ENCODE measurements around the gene HBE1. TPM values are rescaled to one million over a fixed set of nuclear protein-coding genes. Genes with fewer than 3 reads are reported as not detected.

The HBE1 gene
- polyA plus RNA-seq, 1 donor (not counting 4 experiments of a cell fraction or from before 2014, with no cell fraction given): not detected

GRCh38 chr11:5233307-5233706 is 36.4 kb downstream of the HBE1 start:
- no peak overlapping the region for H3K9ac ChIP-seq (ENCODE audit: control insufficient read depth, extremely low read depth, insufficient read depth, low read length)
- H3K79me2 ChIP-seq (ENCODE audit: control insufficient read depth, insufficient read depth, low read length): no peaks in the 10 kb centered on the region
- TF ChIP-seq CTCF (optimal IDR thresholded peaks at IDR 0.05 in 1 of 3, IDR thresholded peaks at IDR 0.05 in 1 of 3, conservative IDR thresholded peaks at IDR 0.05 in 1 of 3; ENCODE audit: extremely low read depth in 1 of 3, insufficient read depth in 2 of 3, low read length in 3 of 3): no peak
- TF ChIP-seq EZH2 (IDR thresholded peaks at IDR 0.05; ENCODE audit: low read length): no peak
- no peak overlapping the region for H3K27ac ChIP-seq (ENCODE audit: control insufficient read depth, insufficient read depth, low read length)
- no peaks in the 10 kb centered on the region for H3K9me1 ChIP-seq (ENCODE audit: control insufficient read depth, extremely low read depth, insufficient read depth, low read length)
- H3K9me3 ChIP-seq (ENCODE audit: control insufficient read depth, low read depth, low read length): no peaks in the 10 kb centered on the region
- no peak overlapping the region for H2AFZ ChIP-seq (ENCODE audit: control insufficient read depth, low read length)
- H3K4me2 ChIP-seq (ENCODE audit: control insufficient read depth, extremely low read depth, insufficient read depth, low read depth, low read length): no peak overlapping the region
- no peak for FAIRE-seq
- no peaks in the 10 kb centered on the region for H3K27me3 ChIP-seq (ENCODE audit: control insufficient read depth, extremely low read depth, insufficient read depth, low read length)
- H3K36me3 ChIP-seq (ENCODE audit: control insufficient read depth in 2 of 2, extremely low read depth in 1 of 2, insufficient read depth in 2 of 2, low read length in 2 of 2): no peaks in the 10 kb centered on the region
- no peaks in the 10 kb centered on the region for H4K20me1 ChIP-seq (ENCODE audit: control insufficient read depth, extremely low read depth, insufficient read depth, low read length)
- H3K4me3 ChIP-seq (ENCODE audit: control insufficient read depth in 2 of 3, extremely low read depth in 1 of 3, insufficient read depth in 2 of 3, low read depth in 1 of 3, low read length in 3 of 3): no peak overlapping the region
- dilution Hi-C loops (cut with MboI; ENCODE audit: extremely low pct_ligation_motif_present, low sequenced_read_pairs): no loop called here
- no peaks in the 10 kb centered on the region for H3K4me1 ChIP-seq (ENCODE audit: control insufficient read depth, extremely low read depth, insufficient read depth, low read length)
- no peak for DNase-seq (ENCODE audit: low read depth, low spot score)

- FAIRE-seq (no peak), DNase-seq (ENCODE audit: low read depth, low spot score) (no peak)
- Histone ChIP-seq H3K4me2 (ENCODE audit: control insufficient read depth, extremely low read depth, insufficient read depth, low read depth, low read length) (no peak overlapping the region), H3K27ac (ENCODE audit: control insufficient read depth, insufficient read depth, low read length) (no peak overlapping the region), H3K4me3 (ENCODE audit: control insufficient read depth in 2 of 3, extremely low read depth in 1 of 3, insufficient read depth in 2 of 3, low read depth in 1 of 3, low read length in 3 of 3) (no peak overlapping the region), H3K4me1 (ENCODE audit: control insufficient read depth, extremely low read depth, insufficient read depth, low read length) (no peaks in the 10 kb centered on the region), H3K79me2 (ENCODE audit: control insufficient read depth, insufficient read depth, low read length) (no peaks in the 10 kb centered on the region), H3K9me3 (ENCODE audit: control insufficient read depth, low read depth, low read length) (no peaks in the 10 kb centered on the region), H3K9me1 (ENCODE audit: control insufficient read depth, extremely low read depth, insufficient read depth, low read length) (no peaks in the 10 kb centered on the region), H3K9ac (ENCODE audit: control insufficient read depth, extremely low read depth, insufficient read depth, low read length) (no peak overlapping the region), H4K20me1 (ENCODE audit: control insufficient read depth, extremely low read depth, insufficient read depth, low read length) (no peaks in the 10 kb centered on the region), H3K36me3 (ENCODE audit: control insufficient read depth in 2 of 2, extremely low read depth in 1 of 2, insufficient read depth in 2 of 2, low read length in 2 of 2) (no peaks in the 10 kb centered on the region), H2AFZ (ENCODE audit: control insufficient read depth, low read length) (no peak overlapping the region), H3K27me3 (ENCODE audit: control insufficient read depth, extremely low read depth, insufficient read depth, low read length) (no peaks in the 10 kb centered on the region)
- dilution Hi-C loops (cut with MboI; ENCODE audit: extremely low pct_ligation_motif_present, low sequenced_read_pairs): no loop called here
- TF ChIP-seq EZH2 (IDR thresholded peaks at IDR 0.05; ENCODE audit: low read length) (no peak), CTCF (optimal IDR thresholded peaks at IDR 0.05 in 1 of 3, IDR thresholded peaks at IDR 0.05 in 1 of 3, conservative IDR thresholded peaks at IDR 0.05 in 1 of 3; ENCODE audit: extremely low read depth in 1 of 3, insufficient read depth in 2 of 3, low read length in 3 of 3) (no peak)
These were observed 36.9 kb downstream of the HBE1 start for GRCh38 chr11:5232821-5233220.

Data from keratinocyte (primary cell).